Mucosa of descending colon (tissue), 3 donors: Measurements from ENCODE around the gene TULP3. TPM values are rescaled to one million over a fixed set of nuclear protein-coding genes. Genes with fewer than 3 reads are reported as not detected.

ENCODE experiments used
- ATAC-seq: fragments of 200-7000 bp; cut with Tn5 transposase; one replicate; pipeline ENCODE4 v1.9.1; 2020; ENCODE audit warnings: mild to moderate bottlenecking, moderate library complexity
- DNase-seq, 3 donors: peaks; one replicate each; pipeline ENCODE4 v3.0.0-alpha.2; 2020
- H3K36me3 ChIP-seq: fragments of 200-600 bp; one replicate; pipeline ENCODE4 v1.8.0; 2021; ENCODE audit warnings: low read depth, mild to moderate bottlenecking
- H3K4me1 ChIP-seq: fragments of 200-600 bp; one replicate; pipeline ENCODE4 v1.8.0; 2021; ENCODE audit warnings: low read depth, mild to moderate bottlenecking
- H3K4me3 ChIP-seq: fragments of 200-600 bp; one replicate; pipeline ENCODE4 v1.8.0; 2021; ENCODE audit warnings: mild to moderate bottlenecking
- H3K9me3 ChIP-seq: fragments of 200-600 bp; one replicate; pipeline ENCODE4 v1.8.0; 2021; ENCODE audit warnings: mild to moderate bottlenecking
- CTCF ChIP-seq: fragments of 200-600 bp; IDR thresholded peaks from one replicate; pipeline ENCODE4 v1.8.0; 2022; ENCODE audit warnings: antibody characterized with exemption, mild to moderate bottlenecking
- intact Hi-C, 2 donors: fragments of 100-400 bp; cut with DNase I in 1 of 2; cut with micrococcal nuclease in 1 of 2; formaldehyde crosslinking; loops; one replicate each; pipeline versions ENCODE4 v1.11.0 to v1.11.1; 2022; cut with DNase I, micrococcal nuclease
- total RNA-seq, 3 donors: library from RNA; stranded (reverse); fragmentation: NEBNext Ultra II Directional in 2 of 3; extraction: Animal tissue kit (Norgen Biotek cat#: 25700) in 2 of 3; gene quantifications; one replicate each; pipeline versions ENCODE4 v1.2.1 to v1.2.4, GENCODE V29; 2021 to 2023
- donor health status: DM: no; HTN: no; CAD: no; lungs with moderate emphysema.
- donor health status: DM: no; HTN: no; CAD: no.
- donor health status: DM: no; HTN: yes; CAD: no.

The TULP3 gene
- total RNA-seq, 3 donors from 2014 or later: 7.9 to 18.2 (median 8.2) TPM

GRCh38 chr12:2979806-2980205 lies 89.1 kb downstream of the TULP3 start:
- H3K4me1 ChIP-seq: no peaks in the 10 kb centered on the region
- ATAC-seq: no peak
- H3K36me3 ChIP-seq: no peaks in the 10 kb centered on the region
- no peak for TF ChIP-seq CTCF
- DNase-seq: no peak
- intact Hi-C loops: no loop called here
- no peak overlapping the region for H3K4me3 ChIP-seq
- H3K9me3 ChIP-seq: no peaks in the 10 kb centered on the region

- Histone ChIP-seq H3K9me3 (no peaks in the 10 kb centered on the region), H3K36me3 (no peaks in the 10 kb centered on the region), H3K4me3 (no peak overlapping the region), H3K4me1 (no peaks in the 10 kb centered on the region)
- intact Hi-C loops: no loop called here
- DNase-seq: no peak
- no peak for TF ChIP-seq CTCF
- no peak for ATAC-seq
Measured at GRCh38 chr12:2980630-2981029, 89.9 kb downstream of the TULP3 start.

- no peaks in the 10 kb centered on the region for H3K4me1 ChIP-seq
- no peaks in the 10 kb centered on the region for H3K9me3 ChIP-seq
- intact Hi-C loops: no loop called here
- no peak for DNase-seq
- H3K4me3 ChIP-seq: no peak overlapping the region
- no peak for TF ChIP-seq CTCF
- H3K36me3 ChIP-seq: no peaks in the 10 kb centered on the region
- no peak for ATAC-seq
Measured at GRCh38 chr12:2982361-2982760, 91.7 kb downstream of the TULP3 start.

GRCh38 chr12:2984249-2984648 lies 93.6 kb downstream of the TULP3 start:
- no peak for TF ChIP-seq CTCF
- intact Hi-C loops: no loop called here
- H3K36me3 ChIP-seq: no peaks in the 10 kb centered on the region
- H3K9me3 ChIP-seq: no peaks in the 10 kb centered on the region
- no peak for DNase-seq
- H3K4me3 ChIP-seq: no peak overlapping the region
- ATAC-seq: no peak
- H3K4me1 ChIP-seq: no peaks in the 10 kb centered on the region

- Histone ChIP-seq H3K36me3 (no peaks in the 10 kb centered on the region), H3K9me3 (no peaks in the 10 kb centered on the region), H3K4me3 (no peak overlapping the region), H3K4me1 (no peaks in the 10 kb centered on the region)
- DNase-seq (no peak), ATAC-seq (no peak)
- no peak for TF ChIP-seq CTCF
- intact Hi-C loops: no loop called here
Measured at GRCh38 chr12:2984698-2985097, 94.0 kb downstream of the TULP3 start.

- Histone ChIP-seq H3K4me3 (no peak overlapping the region), H3K9me3 (no peaks in the 10 kb centered on the region), H3K36me3 (no peaks in the 10 kb centered on the region), H3K4me1 (no peaks in the 10 kb centered on the region)
- ATAC-seq: no peak
- intact Hi-C loops: no loop called here
- no peak for TF ChIP-seq CTCF
- DNase-seq: no peak
Measured at GRCh38 chr12:2986876-2987275, 96.2 kb downstream of the TULP3 start.
